HG03095 (cell line): ENCODE measurements around the gene RASSF5.

Experiments
- ATAC-seq: cut with Tn5 transposase; IDR thresholded peaks from one replicate; pipeline ENCODE4 v1.9.1; 2021; ENCODE audit warnings: moderate library complexity; ENCODE audit not compliant: unreplicated experiment

Gene RASSF5

DNA sequence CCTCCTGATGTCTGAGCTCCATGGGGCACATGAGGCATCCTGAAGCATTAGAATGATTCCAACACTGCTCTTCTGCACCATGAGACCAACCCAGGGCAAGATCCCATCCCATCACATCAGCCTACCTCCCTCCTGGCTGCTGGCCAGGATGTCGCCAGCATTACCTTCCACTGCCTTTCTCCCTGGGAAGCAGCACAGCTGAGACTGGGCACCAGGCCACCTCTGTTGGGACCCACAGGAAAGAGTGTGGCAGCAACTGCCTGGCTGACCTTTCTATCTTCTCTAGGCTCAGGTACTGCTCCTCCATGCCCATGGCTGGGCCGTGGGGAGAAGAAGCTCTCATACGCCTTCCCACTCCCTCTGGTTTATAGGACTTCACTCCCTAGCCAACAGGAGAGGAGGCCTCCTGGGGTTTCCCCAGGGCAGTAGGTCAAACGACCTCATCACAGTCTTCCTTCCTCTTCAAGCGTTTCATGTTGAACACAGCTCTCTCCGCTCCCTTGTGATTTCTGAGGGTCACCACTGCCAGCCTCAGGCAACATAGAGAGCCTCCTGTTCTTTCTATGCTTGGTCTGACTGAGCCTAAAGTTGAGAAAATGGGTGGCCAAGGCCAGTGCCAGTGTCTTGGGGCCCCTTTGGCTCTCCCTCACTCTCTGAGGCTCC is 11.1 kb upstream of the RASSF5 start:
- peak; percentile 65 for ATAC-seq

DNA sequence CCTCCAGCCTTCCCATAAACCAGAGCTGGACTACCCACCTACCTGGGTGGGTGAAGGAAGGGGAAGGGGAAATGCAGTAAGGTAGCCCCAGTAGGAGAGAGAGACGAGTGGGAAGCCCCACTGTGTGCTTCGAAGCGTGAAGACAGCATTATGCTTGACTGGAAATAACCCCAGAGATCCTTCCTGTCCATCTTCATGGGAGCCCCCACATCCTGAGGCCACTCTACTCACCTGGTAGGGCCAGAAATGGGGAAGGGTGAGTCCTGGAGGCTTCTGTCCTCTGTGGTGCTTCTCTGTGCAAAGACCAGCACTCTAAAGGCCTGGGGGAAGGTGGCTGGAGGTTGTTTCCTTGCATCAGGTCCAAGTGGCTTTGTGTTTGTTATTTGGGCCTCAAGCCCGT is 10.0 kb upstream of the RASSF5 start:
- no peak for ATAC-seq

DNA sequence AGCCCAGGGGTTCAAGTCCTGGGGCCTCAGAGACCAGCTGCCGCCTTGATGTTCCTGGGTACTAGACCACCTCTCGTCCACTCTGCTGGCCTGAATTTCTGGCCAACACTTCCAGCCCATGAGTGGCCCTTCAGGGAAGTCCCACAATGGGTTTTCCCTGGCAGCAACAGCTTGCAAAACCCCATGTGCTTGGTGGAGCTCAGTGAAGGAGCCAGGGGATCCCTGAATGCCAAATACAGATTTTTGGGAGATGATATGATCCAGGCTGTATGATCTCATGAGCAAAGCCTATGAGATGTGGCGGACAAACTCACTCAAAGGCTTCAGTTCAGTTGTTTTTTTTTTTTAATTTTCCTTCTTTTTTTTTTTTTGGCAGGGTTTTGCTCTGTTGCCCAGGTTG is 9.6 kb upstream of the RASSF5 start:
- no peak for ATAC-seq

GRCh38 chr1:206498685-206499084 is 8.6 kb upstream of the RASSF5 start:
- no peak for ATAC-seq

- ATAC-seq: no peak
Measured at GRCh38 chr1:206500046-206500445, 7.3 kb upstream of the RASSF5 start.

DNA sequence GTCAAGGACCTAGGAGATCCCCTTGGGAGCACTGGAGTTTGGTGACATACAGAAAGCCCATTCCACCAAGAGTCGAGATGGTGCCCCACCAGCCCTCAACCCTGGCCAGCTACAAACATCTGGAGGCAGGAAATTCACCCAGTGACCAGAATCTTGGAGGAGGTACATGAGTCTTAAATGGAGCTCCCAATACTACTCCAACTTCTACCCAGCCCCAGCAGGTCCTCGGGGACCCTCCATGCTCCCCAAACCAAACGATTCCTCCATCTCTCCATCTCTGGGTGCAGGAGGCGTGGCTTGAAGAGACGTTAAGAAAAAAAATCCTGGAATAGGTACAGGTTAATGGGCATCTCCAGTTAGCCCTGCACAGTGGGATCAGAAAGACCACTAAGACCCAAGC is 5.5 kb upstream of the RASSF5 start:
- ATAC-seq: no peak

- ATAC-seq: no peak
Measured at GRCh38 chr1:206502403-206502802, 4.9 kb upstream of the RASSF5 start.

DNA sequence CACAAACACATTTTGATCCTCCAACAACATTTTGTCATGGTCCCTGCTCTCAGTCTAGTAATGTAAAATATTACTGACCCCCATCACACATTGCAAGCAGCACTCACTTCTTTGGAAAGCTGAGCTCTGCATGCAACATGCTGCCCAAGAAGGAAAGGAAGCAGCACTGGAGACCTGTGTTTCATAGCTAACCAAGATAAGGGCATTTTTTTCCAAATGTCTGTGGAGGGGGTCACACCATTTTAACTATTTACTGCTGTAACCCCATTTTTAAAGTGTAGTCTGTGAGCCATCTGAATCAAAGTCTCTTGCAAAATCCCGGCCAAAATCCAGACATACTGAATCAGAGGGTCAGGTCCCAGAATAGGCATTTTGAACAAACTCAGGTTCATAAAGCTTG is 4.5 kb upstream of the RASSF5 start:
- ATAC-seq: no peak

DNA sequence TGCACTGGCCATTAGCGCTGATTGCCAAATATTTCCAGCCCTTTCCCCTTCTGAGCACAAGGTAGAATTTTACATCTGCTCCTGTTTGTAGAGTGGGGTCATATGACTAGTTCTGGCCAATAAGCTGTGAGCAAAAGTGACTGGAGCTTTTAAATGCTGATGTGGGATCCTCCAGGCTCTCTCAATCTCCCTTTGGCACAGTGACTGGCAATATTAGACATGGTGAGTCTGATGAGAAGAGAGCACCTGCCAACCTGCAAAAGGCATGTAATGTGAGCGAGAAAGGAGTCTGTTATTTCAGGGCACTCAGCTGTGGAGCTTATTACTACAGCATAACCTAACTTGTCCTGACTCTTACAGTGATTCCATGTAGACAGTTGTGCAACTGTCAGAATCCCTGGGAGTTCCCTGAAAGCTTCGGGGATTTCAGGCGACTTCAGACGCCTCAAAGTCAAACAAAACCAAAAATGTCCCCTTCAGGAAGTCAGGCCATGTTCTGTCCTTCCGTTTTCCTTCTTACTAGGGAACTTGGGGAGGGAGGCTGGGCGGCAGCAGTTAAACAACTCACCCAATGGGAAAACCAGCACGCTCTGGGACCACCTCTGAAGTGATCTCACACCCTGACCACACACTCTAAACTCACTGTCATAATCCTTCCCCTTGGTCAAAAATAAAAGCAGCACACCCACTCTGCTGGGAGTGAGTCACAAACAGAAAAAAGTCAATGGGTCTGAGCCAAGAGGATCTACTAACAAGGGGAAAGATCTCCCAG is 3.6 kb upstream of the RASSF5 start:
- peak; percentile 54 for ATAC-seq

DNA sequence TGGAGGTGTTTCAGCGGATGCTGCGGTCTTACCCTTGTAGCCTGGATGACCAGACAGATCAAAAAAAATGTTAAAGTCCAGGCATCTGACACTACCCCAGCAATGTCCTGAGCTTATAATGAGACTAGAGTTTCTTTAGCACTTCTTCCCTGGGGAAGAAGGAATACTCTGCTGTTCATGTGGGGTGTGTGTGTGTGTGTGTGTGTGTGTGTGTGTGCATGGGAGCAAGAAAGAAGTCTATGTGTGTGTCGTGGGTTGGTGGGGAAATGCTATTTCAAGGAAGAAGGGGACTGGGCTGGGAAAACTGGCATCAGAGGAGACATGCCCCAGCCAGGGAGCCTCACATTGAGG is 3.0 kb upstream of the RASSF5 start:
- ATAC-seq: no peak

DNA sequence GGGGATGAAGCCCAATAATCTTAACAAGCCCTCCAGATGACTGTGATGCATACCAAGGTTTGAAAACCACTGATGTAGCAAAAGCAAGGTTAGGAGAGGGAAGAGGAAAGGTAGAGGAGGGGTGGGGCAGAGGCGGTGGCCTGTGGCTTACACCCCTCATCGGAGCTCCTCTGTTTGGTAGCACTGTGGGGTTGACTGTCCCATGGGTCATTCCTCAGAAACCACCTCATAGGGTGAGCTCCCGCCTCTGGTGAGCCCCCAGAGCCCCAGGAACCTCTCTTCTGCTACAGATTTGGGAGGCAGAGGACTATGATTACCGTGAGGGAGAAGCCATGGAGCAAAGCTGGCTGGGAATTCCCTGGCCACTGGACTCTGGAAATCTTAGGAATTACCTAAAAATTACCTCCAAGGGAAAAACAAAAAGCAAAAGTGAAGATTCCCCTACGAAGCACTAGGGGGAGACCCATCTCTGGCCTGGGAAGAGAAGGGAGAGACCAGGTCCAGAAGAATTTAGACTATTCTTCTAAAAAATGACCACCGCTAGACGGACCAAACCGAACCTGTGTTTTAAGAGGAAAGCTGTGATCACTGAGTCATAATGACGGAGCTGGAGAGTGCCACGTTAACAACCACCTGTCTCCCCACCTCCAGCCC is 1.5 kb upstream of the RASSF5 start:
- no peak for ATAC-seq

- ATAC-seq: peak; percentile 22
Measured at GRCh38 chr1:206506405-206507283, 687 bp upstream of the RASSF5 start.

DNA sequence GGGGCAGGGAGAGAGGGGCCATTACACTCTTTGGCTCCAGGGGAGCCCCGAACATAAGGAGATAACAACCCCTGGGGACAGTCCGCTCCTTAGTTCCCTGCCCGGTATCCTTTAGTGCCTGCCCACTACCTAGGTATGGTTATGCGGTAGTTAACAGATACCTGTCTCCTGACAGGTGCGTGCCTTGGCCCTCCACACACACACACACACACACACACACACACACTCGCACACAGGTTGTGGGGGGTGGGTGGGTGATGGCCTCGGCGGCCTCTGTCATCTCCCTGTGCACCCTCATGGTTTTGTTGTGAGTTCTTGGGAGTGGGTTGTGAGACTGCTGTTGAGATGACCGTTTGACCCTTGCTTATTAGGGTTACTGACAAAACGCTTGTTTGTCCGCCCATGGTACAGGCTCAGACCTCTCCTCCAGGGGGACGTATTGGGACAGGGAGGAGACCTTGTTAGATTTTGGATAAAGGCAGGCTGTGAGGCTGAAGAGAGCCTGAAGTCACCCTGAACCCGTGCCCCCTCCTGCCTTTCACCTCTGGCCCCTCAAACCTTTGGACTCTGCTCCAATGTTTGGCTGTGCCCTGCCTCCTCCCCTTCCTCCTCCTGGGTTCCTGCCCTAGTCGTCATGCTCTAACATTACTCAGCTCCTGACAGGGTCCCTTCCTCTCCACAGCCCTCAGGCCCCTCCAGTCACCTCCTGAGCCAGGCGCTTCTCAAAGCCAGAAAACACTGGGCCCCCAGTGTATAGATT is 979 bp downstream of the RASSF5 start:
- no peak for ATAC-seq

- ATAC-seq: no peak
Measured at GRCh38 chr1:206508956-206509355, 1.6 kb downstream of the RASSF5 start.

DNA sequence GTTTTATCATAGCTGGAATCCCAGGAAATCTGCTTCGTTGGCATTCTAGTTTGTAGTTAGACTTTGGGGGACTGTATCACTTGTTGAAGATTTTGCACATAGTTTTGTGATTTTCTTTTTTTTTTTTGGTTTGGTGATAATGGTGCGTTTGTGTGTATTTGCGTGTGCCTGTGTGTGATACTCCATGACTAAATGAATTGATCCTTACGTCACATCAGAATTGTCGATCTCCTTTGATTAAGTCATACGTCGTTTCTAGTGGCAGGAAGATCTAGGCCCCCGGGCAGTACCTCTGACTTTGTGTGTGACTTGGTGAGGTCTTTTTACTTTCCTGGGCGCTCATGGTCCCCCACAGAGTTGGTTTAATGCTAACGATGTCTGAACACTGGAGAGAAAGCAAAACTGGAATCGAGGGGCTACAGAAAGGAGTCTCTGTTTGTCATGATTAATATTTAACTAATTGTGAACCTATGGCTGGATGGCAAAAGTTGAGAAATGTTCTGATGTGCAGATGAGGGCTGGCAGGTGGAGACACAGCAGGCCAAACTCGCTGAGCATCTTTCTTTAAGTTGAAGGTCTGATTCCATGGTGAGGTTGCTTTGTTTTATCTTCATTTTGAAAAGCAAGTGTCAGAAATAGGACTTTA is 2.4 kb downstream of the RASSF5 start:
- no peak for ATAC-seq

DNA sequence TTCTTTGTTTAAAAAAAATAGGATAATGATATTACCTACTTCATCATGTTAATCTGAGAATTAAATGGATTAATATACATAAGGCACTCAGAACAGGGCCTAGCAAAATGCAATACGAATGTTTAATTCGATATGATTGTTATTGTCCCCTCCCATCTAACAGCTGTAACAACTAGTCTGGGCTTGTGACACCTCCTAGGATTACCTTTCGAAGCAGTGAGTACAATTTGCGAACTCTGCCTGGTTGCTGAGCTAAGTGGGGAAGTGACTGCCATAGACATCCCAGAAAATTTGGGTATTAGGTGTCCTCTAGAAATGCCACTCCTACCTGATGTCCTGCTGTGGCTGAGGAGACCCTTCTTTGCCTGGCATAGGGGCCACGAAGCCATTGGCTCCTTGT is 3.0 kb downstream of the RASSF5 start:
- ATAC-seq: no peak

DNA sequence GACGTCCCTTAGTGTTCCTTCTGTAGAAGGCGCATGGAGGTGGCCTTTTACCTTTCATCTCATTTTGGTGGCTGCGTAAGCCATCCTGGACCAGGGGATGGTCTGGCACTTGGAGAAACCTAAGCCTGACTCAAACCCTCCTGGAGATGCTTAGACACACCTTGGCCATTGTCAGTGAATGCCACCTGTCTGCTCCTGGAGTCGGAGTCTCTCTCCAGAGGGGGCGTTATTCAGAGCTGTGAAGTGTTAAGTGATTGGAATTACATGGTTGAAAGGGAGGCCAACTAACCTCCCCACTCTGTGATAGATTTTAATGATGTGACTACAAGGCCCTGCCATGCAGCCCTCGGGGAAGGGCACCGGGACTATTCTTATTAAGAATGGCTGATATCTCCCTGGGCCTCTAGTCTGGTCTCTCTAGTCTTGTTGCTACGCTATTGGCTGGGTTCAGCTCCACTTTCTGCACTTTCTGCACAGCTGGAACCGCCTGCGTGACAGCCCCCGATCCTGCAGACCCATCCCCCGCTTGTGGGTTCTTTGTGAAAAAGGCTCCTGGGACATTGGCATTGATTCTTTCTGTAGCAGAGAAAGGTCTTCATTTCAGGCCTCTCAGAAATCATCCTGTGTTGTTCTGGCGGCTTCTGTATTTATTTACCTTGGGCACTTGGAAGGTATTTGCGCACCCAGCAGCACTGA is 4.2 kb downstream of the RASSF5 start:
- no peak for ATAC-seq

DNA sequence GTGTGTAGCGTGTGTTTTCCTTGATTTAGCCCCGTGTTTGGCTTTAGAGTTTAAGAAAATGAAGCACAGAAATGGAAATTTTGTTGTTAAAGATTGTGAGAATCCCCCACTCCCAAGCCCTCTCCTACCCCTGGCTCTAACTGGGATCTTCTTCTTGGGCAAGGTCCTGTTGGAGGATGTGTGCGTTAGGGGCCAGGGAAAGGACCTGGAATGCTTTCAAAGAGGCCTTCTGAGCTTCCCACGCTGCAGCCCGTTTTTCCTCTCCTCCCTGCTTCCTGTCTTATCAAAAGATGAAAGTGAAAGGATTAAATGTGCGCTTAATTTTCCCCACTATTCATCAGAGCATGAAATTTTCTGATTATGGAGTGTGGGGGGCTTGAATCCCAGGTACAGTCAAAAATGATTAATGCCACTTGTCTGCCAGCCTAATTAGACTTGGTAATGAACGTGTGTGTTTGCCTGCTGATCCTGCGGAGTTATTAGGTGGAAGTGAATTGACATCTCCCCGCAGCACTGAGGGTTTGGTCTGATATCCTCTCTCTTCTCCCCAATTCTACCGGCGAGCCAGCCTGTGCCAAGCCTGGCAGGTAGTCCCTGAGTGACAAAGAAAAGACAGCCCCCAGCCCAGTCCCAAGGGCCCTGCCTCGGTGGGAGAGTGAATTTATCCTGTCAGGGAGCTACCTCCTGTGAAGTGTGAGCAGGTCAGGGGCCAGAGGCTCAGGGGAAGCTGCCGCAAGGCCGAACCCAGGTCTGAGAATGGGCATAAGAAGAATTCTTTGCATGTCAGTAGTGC is 4.9 kb downstream of the RASSF5 start:
- no peak for ATAC-seq

- no peak for ATAC-seq
Measured at GRCh38 chr1:206512851-206513180, 5.5 kb downstream of the RASSF5 start.
